MCF 10A (cell line): Measurements from ENCODE around the gene TNFRSF12A. TPM values are rescaled to one million over a fixed set of nuclear protein-coding genes. Genes with fewer than 3 reads are reported as not detected.

Source experiments
- BruUV-seq: library from RNA; stranded (reverse); fragments of 400-500 nt; replicated peaks from 2 replicates; lab custom pipeline; 2021; lab: Mats Ljungman, UMichigan
- CTCF ChIA-PET: fragments of 300-600 bp; sonication (Branson Sonifier 250); formaldehyde crosslinking; extraction: SDS; loops from one replicate; lab custom pipeline; 2021; ENCODE audit warnings: antibody characterized with exemption, inconsistent platforms; lab: Yijun Ruan, JAX
- POLR2A ChIA-PET: fragments of 300-600, 350-650 bp; sonication (Branson Sonifier 250); formaldehyde crosslinking; extraction: SDS; loops from one replicate; lab custom pipeline; 2020; ENCODE audit warnings: antibody characterized with exemption, inconsistent platforms; lab: Yijun Ruan, JAX
- DNase-seq: peaks from one replicate; pipeline ENCODE4 v3.0.0-alpha.2; 2018; ENCODE audit not compliant: unreplicated experiment
- H3K27ac Mint-ChIP-seq: one replicate; pipeline ENCODE4 v1.8.0; 2022; ENCODE audit warnings: mild to moderate bottlenecking, low read depth, mixed read lengths; ENCODE audit not compliant: unreplicated experiment
- H3K27me3 Mint-ChIP-seq: one replicate; pipeline ENCODE4 v1.8.0; 2022; ENCODE audit warnings: mixed read lengths; ENCODE audit not compliant: insufficient read depth, unreplicated experiment
- H3K36me3 Mint-ChIP-seq: one replicate; pipeline ENCODE4 v1.8.0; 2022; ENCODE audit warnings: mild to moderate bottlenecking, moderate library complexity, mixed read lengths; ENCODE audit not compliant: insufficient read depth, unreplicated experiment
- H3K4me1 Mint-ChIP-seq: one replicate; pipeline ENCODE4 v1.8.0; 2022; ENCODE audit warnings: mixed read lengths; ENCODE audit not compliant: insufficient read depth, unreplicated experiment
- H3K4me3 Mint-ChIP-seq: one replicate; pipeline ENCODE4 v1.8.0; 2022; ENCODE audit warnings: mild to moderate bottlenecking, moderate library complexity, mixed read lengths; ENCODE audit not compliant: unreplicated experiment
- H3K9me3 Mint-ChIP-seq: one replicate; pipeline ENCODE4 v1.8.0; 2022; ENCODE audit warnings: mixed read lengths; ENCODE audit not compliant: unreplicated experiment
- CTCF ChIP-seq: fragments of 200-600 bp; IDR thresholded peaks from one replicate; pipeline ENCODE4 v1.8.0; 2022; ENCODE audit warnings: antibody characterized with exemption, mild to moderate bottlenecking; ENCODE audit not compliant: unreplicated experiment
- intact Hi-C: fragments of 100-400 bp; cut with micrococcal nuclease; formaldehyde crosslinking; loops from 2 replicates; pipeline ENCODE4 v1.14.1; 2022
- total RNA-seq: library from RNA; stranded (reverse); gene quantifications from 2 replicates; pipeline ENCODE4 v1.2.3, GENCODE V29; 2022

The TNFRSF12A gene
- total RNA-seq, 1 experiment from 2014 or later: 641 TPM

GRCh38 chr16:3038256-3038655 lies 18.1 kb downstream of the TNFRSF12A start:
- peaks cover 52% of the 10 kb centered on the region for H3K27me3 Mint-ChIP-seq
- no TSS peak for BruUV-seq
- no peaks in the 10 kb centered on the region for H3K4me1 Mint-ChIP-seq
- TF ChIP-seq CTCF: no peak
- no peak overlapping the region for H3K4me3 Mint-ChIP-seq
- no peaks in the 10 kb centered on the region for H3K36me3 Mint-ChIP-seq
- peak; percentile 87 for DNase-seq
- H3K27ac Mint-ChIP-seq: no peak overlapping the region
- no peaks in the 10 kb centered on the region for H3K9me3 Mint-ChIP-seq
- ChIA-PET CTCF (interaction anchor here (0.6 to 4.4 kb wide), 5 partner anchors 10 to 91 kb away, joined by 3 to 23 read pairs (median 5); no protein-coding TSS in a partner anchor), POLR2A (interaction anchor here (1.2 to 2.6 kb wide), 4 partner anchors 10 to 68 kb away, joined by 3 to 15 read pairs (median 4); partner anchors contain the start of gene TNFRSF12A)
- intact Hi-C loops: no loop called here

- no TSS peak for BruUV-seq
- intact Hi-C loops: no loop called here
- POLR2A ChIA-PET: interaction anchor here (0.6 to 2.6 kb wide), 5 partner anchors 9 to 96 kb away, joined by 3 to 15 read pairs (median 3); partner anchors contain the start of genes TNFRSF12A and ZNF213
- Mint-ChIP-seq H3K36me3 (no peaks in the 10 kb centered on the region), H3K27me3 (peaks cover 52% of the 10 kb centered on the region), H3K27ac (no peak overlapping the region), H3K4me3 (no peak overlapping the region), H3K9me3 (no peaks in the 10 kb centered on the region), H3K4me1 (no peaks in the 10 kb centered on the region)
- CTCF ChIA-PET: interaction anchor here (0.6 to 4.4 kb wide), 3 partner anchors 11 to 90 kb away, joined by 3 to 23 read pairs (median 5); no protein-coding TSS in a partner anchor
- DNase-seq: no peak
- TF ChIP-seq CTCF: no peak
Measured at GRCh38 chr16:3038896-3039295, 18.7 kb downstream of the TNFRSF12A start.

GRCh38 chr16:3042376-3042775 lies 22.2 kb downstream of the TNFRSF12A start:
- no TSS peak for BruUV-seq
- ChIA-PET CTCF (interaction anchor here (0.6 to 3.8 kb wide), 6 partner anchors 10 to 52 kb away, joined by 3 to 36 read pairs (median 5); no protein-coding TSS in a partner anchor), POLR2A (interaction anchor here (1.1 kb wide), 1 partner anchor 19 kb away, joined by 3 read pairs; the partner anchor contains the start of genes HCFC1R1 and THOC6)
- no peaks in the 10 kb centered on the region for H3K9me3 Mint-ChIP-seq
- H3K36me3 Mint-ChIP-seq: no peaks in the 10 kb centered on the region
- no peak overlapping the region for H3K4me3 Mint-ChIP-seq
- no peak overlapping the region for H3K27ac Mint-ChIP-seq
- no peak for TF ChIP-seq CTCF
- no peaks in the 10 kb centered on the region for H3K4me1 Mint-ChIP-seq
- intact Hi-C loops: no loop called here
- DNase-seq: no peak
- H3K27me3 Mint-ChIP-seq: peaks cover 39% of the 10 kb centered on the region

- Mint-ChIP-seq H3K27ac (no peak overlapping the region), H3K4me1 (no peaks in the 10 kb centered on the region), H3K9me3 (no peaks in the 10 kb centered on the region), H3K4me3 (peak overlapping the region; percentile 3), H3K27me3 (peaks cover 38% of the 10 kb centered on the region), H3K36me3 (no peaks in the 10 kb centered on the region)
- BruUV-seq: no TSS peak
- ChIA-PET CTCF (interaction anchor here (0.7 kb wide), 1 partner anchor 1512 kb away, joined by 6 read pairs; the partner anchor contains the start of gene C16orf96), POLR2A (no interaction called here)
- intact Hi-C loops: no loop called here
- no peak for TF ChIP-seq CTCF
- DNase-seq: no peak
Measured at GRCh38 chr16:3044708-3045107, 24.5 kb downstream of the TNFRSF12A start.
